Measurements from ENCODE around the gene SMAGP.
"Not testable (repeated sequence)": the region's sequence is repeated elsewhere in the genome, so short reads cannot be mapped to it uniquely, and the experiment has no call there.

SMAGP gene

GRCh38 chr12:51270067-51270950 is at the start of gene SMAGP:
Gene SMAGP, minus strand, starts transcription at chr12:51270415. Its CDS starts 1,137 bp downstream, at chr12:51269278.
- no peak for DNase-seq (ENCODE audit: low spot score)

- no peak for DNase-seq (ENCODE audit: low spot score)
Observed at GRCh38 chr12:51318846-51319599, 48.8 kb upstream of the SMAGP start.

GRCh38 chr12:51318057-51318806 is 48.0 kb upstream of the SMAGP start:
- not testable (repeated sequence) for DNase-seq (ENCODE audit: low spot score)

GRCh38 chr12:51311389-51311788 is 41.2 kb upstream of the SMAGP start:
- DNase-seq (ENCODE audit: low spot score), result no peak

GRCh38 chr12:51307655-51308593 is 37.7 kb upstream of the SMAGP start:
- no peak for DNase-seq (ENCODE audit: low spot score)

- DNase-seq (ENCODE audit: low spot score), result no peak
Observed at GRCh38 chr12:51306507-51306906, 36.3 kb upstream of the SMAGP start.

- not testable (repeated sequence) for DNase-seq (ENCODE audit: low spot score)
Observed at GRCh38 chr12:51300768-51301167, 30.6 kb upstream of the SMAGP start.

GRCh38 chr12:51295651-51296050 is 25.4 kb upstream of the SMAGP start:
- DNase-seq (ENCODE audit: low spot score), result no peak

- not testable (repeated sequence) for DNase-seq (ENCODE audit: low spot score)
Observed at GRCh38 chr12:51294097-51294496, 23.9 kb upstream of the SMAGP start.

- DNase-seq (ENCODE audit: low spot score), result no peak
Observed at GRCh38 chr12:51293696-51294095, 23.5 kb upstream of the SMAGP start.

- DNase-seq (ENCODE audit: low spot score), result peak; percentile 43
Observed at GRCh38 chr12:51291603-51292513, 21.6 kb upstream of the SMAGP start.

- no peak for DNase-seq (ENCODE audit: low spot score)
Observed at GRCh38 chr12:51285843-51286242, 15.6 kb upstream of the SMAGP start.

GRCh38 chr12:51281202-51281924 is 11.1 kb upstream of the SMAGP start:
- DNase-seq (ENCODE audit: low spot score), result no peak

GRCh38 chr12:51275088-51275487 is 4.9 kb upstream of the SMAGP start:
- no peak for DNase-seq (ENCODE audit: low spot score)

- not testable (repeated sequence) for DNase-seq (ENCODE audit: low spot score)
Observed at GRCh38 chr12:51272810-51273209, 2.6 kb upstream of the SMAGP start.

GRCh38 chr12:51270951-51271518 is 820 bp upstream of the SMAGP start:
- no peak for DNase-seq (ENCODE audit: low spot score)

- DNase-seq (ENCODE audit: low spot score), result no peak
Observed at GRCh38 chr12:51269174-51270066, 795 bp downstream of the SMAGP start.

GRCh38 chr12:51265024-51265423 is 5.2 kb downstream of the SMAGP start:
- no peak for DNase-seq (ENCODE audit: low spot score)

Data from pons (tissue), 1 donor.